Parathyroid adenoma (tissue), 2 donors: ENCODE results near the gene ATG3.

Source experiments
- H2AFZ ChIP-seq: fragments of 300-600 bp; sonication (generic); one replicate; pipeline ENCODE4 v1.7.0; 2017; ENCODE audit warnings: antibody characterized with exemption, mild to moderate bottlenecking
- H3K27ac ChIP-seq: fragments of 300-600 bp; sonication (generic); one replicate; pipeline ENCODE4 v1.7.0; 2017
- H3K27me3 ChIP-seq: fragments of 300-600 bp; sonication (generic); one replicate; pipeline ENCODE4 v1.7.0; 2017; ENCODE audit warnings: low read length; ENCODE audit not compliant: control insufficient read depth, insufficient read depth
- H3K36me3 ChIP-seq: fragments of 300-600 bp; sonication (generic); one replicate; pipeline ENCODE4 v1.7.0; 2017; ENCODE audit warnings: low read length; ENCODE audit not compliant: control insufficient read depth, insufficient read depth
- H3K4me1 ChIP-seq: fragments of 300-600 bp; sonication (generic); one replicate; pipeline ENCODE4 v1.7.0; 2017; ENCODE audit warnings: control low read depth
- H3K4me2 ChIP-seq: fragments of 300-600 bp; sonication (generic); one replicate; pipeline ENCODE4 v1.7.0; 2017; ENCODE audit warnings: low read length
- H3K4me3 ChIP-seq: fragments of 300-600 bp; sonication (generic); one replicate; pipeline ENCODE4 v1.7.0; 2017; ENCODE audit warnings: low read depth, low read length
- H3K79me2 ChIP-seq: fragments of 300-600 bp; sonication (generic); one replicate; pipeline ENCODE4 v1.7.0; 2017; ENCODE audit warnings: control low read depth
- H3K9ac ChIP-seq: fragments of 300-600 bp; sonication (generic); one replicate; pipeline ENCODE4 v1.7.0; 2017; ENCODE audit warnings: mild to moderate bottlenecking
- H3K9me3 ChIP-seq: fragments of 300-600 bp; sonication (generic); one replicate; pipeline ENCODE4 v1.7.0; 2017; ENCODE audit warnings: low read length; ENCODE audit not compliant: control insufficient read depth
- CTCF ChIP-seq: fragments of 300-600 bp; sonication (generic); IDR thresholded peaks from one replicate; pipeline ENCODE4 v1.7.0; 2017; ENCODE audit warnings: antibody characterized with exemption, mild to moderate bottlenecking
- donor health status: primary hyperparathyroidism.

The ATG3 gene

GRCh38 chr3:112561734-112562529 lies at the start of gene ATG3, which contains the start of gene SLC35A5:
ATG3 (minus strand) TSS chr3:112561962; CDS start chr3:112561528, 434 bp downstream.
SLC35A5 (plus strand) TSS chr3:112562045; CDS start chr3:112563404, 1,359 bp downstream.
- peak within 1 kb of the TSS; percentile 98 for H3K4me3 ChIP-seq
- H3K36me3 ChIP-seq: no peaks in the 10 kb centered on the region
- H3K9me3 ChIP-seq: no peaks in the 10 kb centered on the region
- H3K27me3 ChIP-seq: no peaks in the 10 kb centered on the region
- H2AFZ ChIP-seq: peak within 1 kb of the TSS; percentile 97
- peaks cover 23% of the 10 kb centered on the region for H3K79me2 ChIP-seq
- peak within 1 kb of the TSS; percentile 34 for H3K9ac ChIP-seq
- TF ChIP-seq CTCF: no peak
- H3K27ac ChIP-seq: peak within 1 kb of the TSS; percentile 91
- peaks cover 7% of the 10 kb centered on the region for H3K4me1 ChIP-seq
- H3K4me2 ChIP-seq: peak within 1 kb of the TSS; percentile 97

- H3K4me3 ChIP-seq: no peak overlapping the region
- H3K9me3 ChIP-seq: no peaks in the 10 kb centered on the region
- no peaks in the 10 kb centered on the region for H3K27me3 ChIP-seq
- H3K27ac ChIP-seq: no peak overlapping the region
- H3K9ac ChIP-seq: no peak overlapping the region
- no peaks in the 10 kb centered on the region for H3K36me3 ChIP-seq
- H3K4me2 ChIP-seq: no peak overlapping the region
- H2AFZ ChIP-seq: no peak overlapping the region
- H3K79me2 ChIP-seq: no peaks in the 10 kb centered on the region
- H3K4me1 ChIP-seq: no peaks in the 10 kb centered on the region
- TF ChIP-seq CTCF: no peak
Observed at GRCh38 chr3:112610121-112610520, 48.4 kb upstream of the ATG3 start.

- H3K9ac ChIP-seq: no peak overlapping the region
- H3K36me3 ChIP-seq: no peaks in the 10 kb centered on the region
- no peak overlapping the region for H3K27ac ChIP-seq
- no peak overlapping the region for H2AFZ ChIP-seq
- H3K4me2 ChIP-seq: no peak overlapping the region
- no peaks in the 10 kb centered on the region for H3K79me2 ChIP-seq
- no peak overlapping the region for H3K4me3 ChIP-seq
- no peaks in the 10 kb centered on the region for H3K9me3 ChIP-seq
- no peaks in the 10 kb centered on the region for H3K27me3 ChIP-seq
- no peaks in the 10 kb centered on the region for H3K4me1 ChIP-seq
- no peak for TF ChIP-seq CTCF
Observed at GRCh38 chr3:112607863-112608262, 46.1 kb upstream of the ATG3 start.

- Histone ChIP-seq H3K4me3 (no peak overlapping the region), H3K36me3 (no peaks in the 10 kb centered on the region), H3K79me2 (no peaks in the 10 kb centered on the region), H2AFZ (no peak overlapping the region), H3K9me3 (no peaks in the 10 kb centered on the region), H3K4me1 (no peaks in the 10 kb centered on the region), H3K27ac (no peak overlapping the region), H3K4me2 (no peak overlapping the region), H3K27me3 (no peaks in the 10 kb centered on the region), H3K9ac (no peak overlapping the region)
- TF ChIP-seq CTCF: no peak
Observed at GRCh38 chr3:112606098-112606497, 44.3 kb upstream of the ATG3 start.

GRCh38 chr3:112605285-112605684 lies 43.5 kb upstream of the ATG3 start:
- no peaks in the 10 kb centered on the region for H3K9me3 ChIP-seq
- H2AFZ ChIP-seq: no peak overlapping the region
- no peaks in the 10 kb centered on the region for H3K27me3 ChIP-seq
- H3K79me2 ChIP-seq: no peaks in the 10 kb centered on the region
- H3K27ac ChIP-seq: no peak overlapping the region
- no peak for TF ChIP-seq CTCF
- no peaks in the 10 kb centered on the region for H3K36me3 ChIP-seq
- no peak overlapping the region for H3K4me3 ChIP-seq
- no peaks in the 10 kb centered on the region for H3K4me1 ChIP-seq
- no peak overlapping the region for H3K9ac ChIP-seq
- H3K4me2 ChIP-seq: no peak overlapping the region
